GM20000 (cell line): ENCODE measurements around the gene OR6B2.
A peak's percentile ranks its signal among the peaks of the same experiment; 100 is the strongest.

Source experiments
- DNase-seq: peaks from one replicate; pipeline ENCODE4 v3.0.0; 2012; ENCODE audit warnings: low spot score
- TF ChIP-seq, protein P1 (sequence below): IDR thresholded peaks from 2 replicates; pipeline ENCODE4 v1.5.1; 2012; ENCODE audit warnings: mild to moderate bottlenecking, control low read depth; ENCODE audit errors: extremely low read depth, missing control alignments

The OR6B2 gene

GRCh38 chr2:239993291-239993690 is 36.9 kb downstream of the OR6B2 start:
- no peak for DNase-seq
- TF ChIP-seq, protein P1, sequence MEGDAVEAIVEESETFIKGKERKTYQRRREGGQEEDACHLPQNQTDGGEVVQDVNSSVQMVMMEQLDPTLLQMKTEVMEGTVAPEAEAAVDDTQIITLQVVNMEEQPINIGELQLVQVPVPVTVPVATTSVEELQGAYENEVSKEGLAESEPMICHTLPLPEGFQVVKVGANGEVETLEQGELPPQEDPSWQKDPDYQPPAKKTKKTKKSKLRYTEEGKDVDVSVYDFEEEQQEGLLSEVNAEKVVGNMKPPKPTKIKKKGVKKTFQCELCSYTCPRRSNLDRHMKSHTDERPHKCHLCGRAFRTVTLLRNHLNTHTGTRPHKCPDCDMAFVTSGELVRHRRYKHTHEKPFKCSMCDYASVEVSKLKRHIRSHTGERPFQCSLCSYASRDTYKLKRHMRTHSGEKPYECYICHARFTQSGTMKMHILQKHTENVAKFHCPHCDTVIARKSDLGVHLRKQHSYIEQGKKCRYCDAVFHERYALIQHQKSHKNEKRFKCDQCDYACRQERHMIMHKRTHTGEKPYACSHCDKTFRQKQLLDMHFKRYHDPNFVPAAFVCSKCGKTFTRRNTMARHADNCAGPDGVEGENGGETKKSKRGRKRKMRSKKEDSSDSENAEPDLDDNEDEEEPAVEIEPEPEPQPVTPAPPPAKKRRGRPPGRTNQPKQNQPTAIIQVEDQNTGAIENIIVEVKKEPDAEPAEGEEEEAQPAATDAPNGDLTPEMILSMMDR = no peak

GRCh38 chr2:239991689-239992314 is 38.4 kb downstream of the OR6B2 start:
- TF ChIP-seq, protein P1 = peak; percentile 46
- DNase-seq = peak; percentile 51

DNA sequence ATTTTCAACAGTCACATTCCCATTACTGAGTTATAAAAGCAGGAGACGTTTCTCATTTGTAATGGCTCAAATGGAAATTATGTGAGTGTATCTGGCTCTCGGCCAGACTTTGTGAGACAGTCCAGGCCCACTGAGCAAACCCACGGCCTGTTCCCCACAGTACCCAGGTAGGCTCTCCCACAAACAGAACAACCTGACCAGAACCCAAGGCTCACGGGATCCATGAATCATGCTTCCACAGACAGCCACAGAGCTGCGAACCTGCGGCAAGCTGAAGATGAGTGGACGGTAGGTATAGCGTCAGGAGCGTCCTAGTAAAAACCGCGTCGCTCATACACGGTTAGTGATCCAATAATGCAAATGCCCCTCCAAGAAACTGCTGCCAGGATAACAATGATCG is 39.3 kb downstream of the OR6B2 start:
- TF ChIP-seq, protein P1 = no peak
- no peak for DNase-seq

DNA sequence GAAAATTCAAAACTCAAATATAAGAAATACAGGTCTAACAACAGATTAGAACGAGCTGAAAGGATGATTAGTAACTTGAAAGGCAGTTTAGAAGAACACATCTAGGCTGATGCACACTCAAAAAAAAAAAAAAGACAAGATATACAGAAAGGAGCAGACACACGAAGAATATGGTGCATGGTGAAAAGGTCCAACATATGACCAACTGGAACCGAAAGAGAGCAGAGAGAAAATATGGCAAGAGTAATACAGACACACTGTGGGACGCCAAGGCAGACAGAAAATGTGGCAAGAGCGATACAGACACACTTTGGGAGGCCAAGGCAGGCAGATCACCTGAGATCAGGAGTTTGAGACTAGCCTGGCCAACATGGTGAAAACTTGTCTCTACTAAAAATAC is 44.9 kb downstream of the OR6B2 start:
- no peak for DNase-seq
- TF ChIP-seq, protein P1 = no peak

GRCh38 chr2:239984421-239985194 is 45.6 kb downstream of the OR6B2 start:
- no peak for DNase-seq
- TF ChIP-seq, protein P1 = no peak

- TF ChIP-seq, protein P1 = no peak
- no peak for DNase-seq
Observed at GRCh38 chr2:239983004-239983778, 47.0 kb downstream of the OR6B2 start.
